SKM-1 (cell line): Measurements from ENCODE around the gene CLIC1.

Experiments used
- DNase-seq: peaks from one replicate; lab custom pipeline; 2025; ENCODE audit not compliant: unreplicated experiment; lab: John Stamatoyannopoulos, UW

The CLIC1 gene

GRCh38 chr6:31739639-31740396, 3.5 kb upstream of the CLIC1 start, which contains the start of gene MSH5:
Gene MSH5 (plus strand): TSS chr6:31740005. CDS start chr6:31740467, 462 bp downstream.
- peak; percentile 99 for DNase-seq

GRCh38 chr6:31737991-31738979, 2.0 kb upstream of the CLIC1 start:
- peak; percentile 98 for DNase-seq

- peak; percentile 76 for DNase-seq
These were observed 1.1 kb upstream of the CLIC1 start for GRCh38 chr6:31737315-31737990.

- DNase-seq = no peak
These were observed 511 bp upstream of the CLIC1 start for GRCh38 chr6:31736768-31737314.

- DNase-seq = peak; percentile 67
These were observed 1.4 kb downstream of the CLIC1 start for GRCh38 chr6:31734821-31735406.

GRCh38 chr6:31734247-31734820, 2.0 kb downstream of the CLIC1 start:
- DNase-seq = no peak

- DNase-seq = no peak
These were observed 2.6 kb downstream of the CLIC1 start for GRCh38 chr6:31733734-31734133.

- DNase-seq = no peak
These were observed 4.3 kb downstream of the CLIC1 start for GRCh38 chr6:31732029-31732428.

DNA sequence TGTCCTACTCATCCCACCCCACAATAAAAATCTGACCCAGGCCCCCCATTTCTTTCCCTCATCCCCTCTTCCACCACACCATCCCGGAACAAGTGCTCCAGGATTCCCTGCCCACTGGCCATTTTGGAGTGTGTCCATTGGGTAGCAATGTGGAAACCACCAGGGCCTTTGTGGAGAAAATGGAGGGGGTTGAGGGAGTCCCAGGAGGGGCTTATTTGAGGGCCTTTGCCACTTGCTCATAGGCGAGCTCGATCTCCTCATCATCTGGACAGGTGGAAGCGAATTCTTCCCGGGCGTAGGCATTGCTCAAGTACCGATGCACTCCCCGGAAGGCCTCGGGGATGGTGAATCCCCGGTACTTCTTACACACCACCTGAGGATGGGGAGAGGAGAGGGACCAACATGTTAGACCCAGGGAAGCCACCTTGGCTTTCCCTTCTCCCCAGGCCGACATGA, 5.7 kb downstream of the CLIC1 start:
- DNase-seq = no peak

DNA sequence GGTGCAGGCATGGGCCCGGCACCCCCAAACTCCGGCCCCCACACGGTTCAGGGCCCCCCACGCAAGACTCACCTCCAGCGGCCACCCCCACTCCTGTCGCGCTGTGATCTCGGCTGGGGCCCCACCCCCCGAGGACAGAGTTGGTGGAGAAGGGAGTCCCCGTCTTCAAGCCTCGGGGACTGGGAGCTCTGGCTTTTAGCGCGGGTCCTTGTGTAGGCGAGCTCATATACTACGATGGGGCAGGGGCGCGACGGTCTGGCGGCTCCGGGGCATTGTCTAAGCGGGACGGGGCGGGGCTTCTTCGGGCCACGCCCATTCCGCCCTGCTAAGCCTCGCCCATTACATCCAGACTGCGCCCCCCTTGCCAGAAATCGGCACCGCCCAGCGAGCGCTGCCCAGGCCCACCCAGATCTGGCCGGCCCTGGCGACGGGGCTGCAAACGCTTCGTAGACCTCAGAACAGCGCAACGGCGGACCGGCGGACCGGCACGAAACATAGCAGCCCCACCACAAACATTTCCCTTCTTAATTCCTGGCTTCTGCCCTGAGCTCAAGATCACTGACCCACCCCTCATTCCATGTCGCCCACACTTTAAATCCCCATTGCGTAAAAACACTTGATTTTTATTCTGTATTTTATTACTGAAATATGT, 6.2 kb downstream of the CLIC1 start:
- no peak for DNase-seq

GRCh38 chr6:31729515-31729978, 6.8 kb downstream of the CLIC1 start:
- no peak for DNase-seq

- no peak for DNase-seq
These were observed 7.4 kb downstream of the CLIC1 start, which contains the start of gene DDAH2 for GRCh38 chr6:31728767-31729514. Gene DDAH2 (minus strand): TSS chr6:31729299. CDS start chr6:31729161, 138 bp downstream.

- peak; percentile 90 for DNase-seq
These were observed 8.3 kb downstream of the CLIC1 start for GRCh38 chr6:31727717-31728671.

- no peak for DNase-seq
These were observed 9.2 kb downstream of the CLIC1 start for GRCh38 chr6:31727034-31727716.

DNA sequence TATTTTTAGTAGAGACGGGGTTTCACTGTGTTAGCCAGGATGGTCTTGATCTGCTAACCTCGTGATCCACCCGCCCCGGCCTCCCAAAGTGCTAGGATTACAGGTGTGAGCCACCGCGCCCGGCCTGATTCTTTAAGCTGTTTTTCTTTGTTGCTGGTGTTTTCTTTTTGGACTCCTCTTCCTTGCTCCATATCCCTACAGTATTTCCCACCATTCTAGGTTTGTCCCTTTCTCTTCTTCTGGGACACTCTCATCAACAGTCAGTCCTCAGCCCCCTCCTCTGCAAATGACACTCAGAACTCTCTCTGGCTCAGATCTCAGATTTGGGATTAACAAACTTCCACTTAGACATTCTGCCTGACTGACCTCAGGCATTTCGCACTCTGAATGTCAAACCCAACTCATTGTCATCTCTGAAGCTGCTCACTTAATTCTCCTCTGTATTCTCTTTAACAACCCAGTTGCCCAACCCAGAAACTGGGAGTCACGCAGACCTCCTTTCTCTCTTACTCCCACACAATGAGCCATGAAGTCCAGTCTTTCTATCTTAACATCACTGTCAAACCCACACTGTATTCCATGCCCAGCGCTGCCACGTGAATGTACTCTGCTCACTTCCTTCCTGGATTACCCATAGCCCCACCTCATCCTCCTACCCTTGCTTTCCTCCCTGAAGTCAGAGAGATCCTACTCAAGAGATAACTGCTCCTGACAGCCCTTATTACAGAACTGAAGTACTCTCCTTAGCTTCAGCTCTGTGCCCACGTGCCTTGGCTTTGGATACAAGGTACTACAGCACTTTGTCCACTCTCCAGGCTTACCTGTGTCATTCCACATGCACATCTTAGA, 10.6 kb downstream of the CLIC1 start:
- DNase-seq = no peak
